T-helper 2 cell (primary cell): Measurements from ENCODE around the gene GARIN3.
A peak's percentile ranks its signal among the peaks of the same experiment; 100 is the strongest.
"Not testable (repeated sequence)": the region's sequence is repeated elsewhere in the genome, so short reads cannot be mapped to it uniquely, and the experiment has no call there.

Experiments used
- DNase-seq, 5 experiments: peaks; one replicate each; pipeline versions ENCODE4 v3.0.0 to v3.0.0-alpha.2; 2012 to 2022

Gene GARIN3

DNA sequence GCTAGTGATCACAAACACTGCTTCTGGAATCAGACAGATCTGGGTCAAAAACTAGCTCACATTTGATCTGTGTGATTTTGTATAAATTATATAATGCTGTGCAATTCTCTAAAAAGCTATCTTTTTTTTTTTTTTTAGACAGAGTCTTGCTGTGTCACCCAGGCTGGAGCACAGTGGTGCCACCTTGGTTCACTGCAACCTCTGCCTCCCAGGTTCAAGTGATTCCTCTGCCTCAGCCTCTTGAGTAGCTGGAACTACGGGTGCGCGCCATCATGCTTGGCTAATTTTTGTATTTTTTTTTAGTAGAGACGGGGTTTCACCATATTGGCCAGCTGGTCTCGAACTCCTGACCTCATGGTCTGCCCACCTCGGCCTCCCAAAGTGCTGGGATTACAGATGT, 19.1 kb upstream of the GARIN3 start:
- DNase-seq, result not testable (repeated sequence)

GRCh38 chr5:157184117-157184670, 18.1 kb upstream of the GARIN3 start:
- no peak for DNase-seq

DNA sequence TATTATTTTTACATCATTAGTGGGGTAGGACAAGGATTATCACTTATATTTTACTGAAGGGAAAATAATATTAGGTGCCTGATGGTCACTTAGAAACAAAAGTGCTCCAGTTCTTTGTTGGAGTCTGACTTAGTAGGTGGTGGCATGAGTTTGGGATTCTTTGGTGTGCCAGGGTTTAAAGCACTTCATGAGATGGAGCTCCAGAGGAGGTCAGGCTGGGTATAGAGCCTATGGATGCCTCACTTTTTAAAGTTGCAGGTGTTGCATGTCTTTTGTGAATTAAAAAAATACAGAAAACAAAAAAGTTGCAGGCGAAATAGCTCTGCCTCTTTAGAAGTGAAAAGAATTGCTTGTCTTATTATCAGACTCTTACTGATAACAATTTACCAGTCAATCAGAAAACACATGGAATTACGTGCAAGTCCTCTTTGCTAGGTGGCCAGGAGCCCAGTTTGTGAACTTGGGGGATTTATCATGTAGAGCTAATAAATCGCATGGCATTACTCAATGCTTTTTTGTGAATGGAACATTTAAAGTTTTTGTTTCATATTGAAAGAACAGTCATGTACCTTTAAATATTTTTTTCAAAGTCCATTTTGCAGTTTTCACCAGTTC, 16.2 kb upstream of the GARIN3 start:
- no peak for DNase-seq

DNA sequence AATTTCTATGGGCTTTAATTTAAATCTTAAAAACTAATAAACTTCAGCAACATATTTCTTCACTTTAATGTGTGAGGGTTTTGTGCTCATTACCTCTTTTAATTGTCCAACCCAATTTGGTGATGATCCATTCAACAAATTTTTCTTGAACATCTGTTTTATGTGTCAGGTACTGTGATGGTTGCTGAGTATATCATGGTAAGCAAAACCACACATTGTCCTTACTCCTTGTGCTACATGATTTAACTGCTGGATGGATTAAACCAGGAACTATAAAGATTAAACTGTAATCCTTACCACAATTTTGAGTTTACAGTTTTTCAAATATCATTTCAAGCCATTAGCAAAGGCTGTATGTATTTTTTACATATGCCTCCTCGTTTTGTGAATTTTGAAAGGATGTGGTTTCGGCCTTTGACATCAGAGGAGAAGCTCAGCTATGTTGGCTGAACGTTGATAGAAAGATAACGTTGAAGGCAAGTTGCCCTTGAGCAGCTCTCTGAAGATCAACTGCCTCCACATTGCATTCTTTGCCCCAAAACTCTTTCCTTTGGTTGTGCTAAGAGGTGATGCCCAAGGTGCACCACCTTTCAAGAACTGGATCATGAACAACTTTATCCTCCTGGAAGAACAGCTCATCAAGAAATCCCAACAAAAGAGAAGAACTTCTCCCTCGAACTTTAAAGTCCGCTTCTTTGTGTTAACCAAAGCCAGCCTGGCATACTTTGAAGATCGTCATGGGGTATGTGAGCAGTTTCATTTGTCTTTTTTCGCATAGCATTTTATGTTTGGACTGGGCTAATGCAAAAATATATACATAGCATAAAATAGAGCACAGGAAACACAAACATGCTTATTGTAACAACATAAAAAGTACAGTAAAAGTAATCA, 14.6 kb upstream of the GARIN3 start, which contains the start of gene ITK:
Gene ITK, plus strand, starts transcription at position 467 of the 891 bp plus-strand sequence. Its CDS starts 138 bp downstream, at position 605.
- DNase-seq, result peak in 3 of 5 experiments; percentile 26 to 96 (median 68)

DNA sequence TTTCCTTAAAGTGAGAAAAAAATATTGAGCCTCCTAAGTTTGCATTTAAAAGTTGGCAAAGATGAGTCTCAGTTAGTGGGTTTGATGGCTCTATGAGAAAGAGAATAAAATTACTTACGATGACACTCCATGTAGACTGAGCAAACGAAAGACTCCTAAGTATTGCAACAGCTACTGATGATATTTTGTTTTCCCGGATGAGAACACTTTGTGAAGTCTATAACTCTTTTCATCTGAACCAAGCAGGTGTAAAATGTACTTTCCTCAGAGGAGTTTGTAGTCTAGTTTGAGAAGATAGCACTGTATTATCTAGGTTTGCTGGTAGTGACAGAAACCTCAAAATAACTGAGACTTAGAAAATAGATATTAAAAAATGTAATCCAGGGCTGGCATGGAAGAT, 12.9 kb upstream of the GARIN3 start:
- no peak for DNase-seq

GRCh38 chr5:157177953-157178352, 11.9 kb upstream of the GARIN3 start:
- no peak for DNase-seq

DNA sequence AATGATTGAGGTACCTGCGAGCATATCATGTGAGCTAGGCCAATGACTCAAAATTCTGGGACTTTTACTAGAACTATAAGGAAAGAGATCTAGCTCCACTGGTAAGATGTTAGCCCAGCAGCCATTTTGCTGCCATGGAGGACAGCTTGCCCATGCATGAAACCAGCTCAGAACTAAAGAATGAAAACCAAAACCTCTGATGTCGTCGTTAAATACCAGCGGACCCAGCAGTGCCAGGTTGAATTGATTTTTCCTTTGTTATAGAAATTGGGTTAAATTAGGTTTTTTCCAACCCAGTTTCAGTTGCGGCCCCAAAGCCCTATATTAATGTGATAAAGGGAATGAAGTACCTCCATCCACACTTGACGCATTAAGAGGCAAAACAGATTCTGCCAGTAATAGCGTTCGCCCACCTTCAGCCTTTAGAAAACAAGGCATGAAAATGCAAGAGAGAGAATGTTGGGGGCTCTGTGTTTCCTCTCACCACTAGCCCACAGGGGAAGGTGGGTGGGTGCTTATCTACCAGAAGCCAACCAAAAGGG, 9.1 kb upstream of the GARIN3 start:
- DNase-seq, result no peak

DNA sequence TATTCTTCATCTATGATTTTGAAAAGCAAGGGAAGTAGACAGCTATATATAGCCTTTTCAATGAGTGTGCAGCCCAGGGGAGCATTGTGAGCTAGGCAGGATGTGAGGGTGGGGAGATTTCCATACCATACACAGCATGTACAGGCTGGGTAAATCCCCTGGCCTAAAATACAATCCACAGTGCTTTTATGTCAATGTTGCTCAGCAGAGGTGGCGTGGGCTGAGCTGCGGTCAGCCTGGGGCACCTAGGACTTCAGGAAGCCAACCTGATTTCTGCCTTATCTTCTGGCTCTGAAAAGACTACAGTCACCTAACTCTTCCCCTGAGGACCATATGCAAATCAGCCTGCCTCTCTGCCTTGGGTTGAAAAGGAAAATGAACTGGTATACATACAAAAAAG, 6.3 kb upstream of the GARIN3 start:
- peak; percentile 36 to 91 (median 74) for DNase-seq

DNA sequence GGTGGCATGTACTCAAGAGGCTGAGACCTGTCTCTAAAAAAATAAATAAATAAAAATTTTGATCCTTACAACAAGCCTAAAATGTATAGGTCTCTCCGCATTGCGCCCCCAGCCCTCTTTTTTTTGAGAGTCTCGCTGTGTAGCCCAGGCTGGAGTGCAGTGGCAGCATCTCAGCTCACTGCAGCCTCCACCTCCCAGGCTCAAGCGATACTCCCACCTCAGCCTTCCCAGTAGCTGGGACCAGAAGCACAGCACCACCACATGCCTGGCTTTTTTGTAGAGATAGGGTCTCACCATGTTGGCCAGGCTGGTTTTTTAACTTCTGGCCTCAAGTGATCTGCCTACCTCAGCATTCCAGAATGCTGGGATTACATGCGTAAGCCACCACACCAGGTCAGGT, 2.2 kb upstream of the GARIN3 start:
- DNase-seq, result no peak

DNA sequence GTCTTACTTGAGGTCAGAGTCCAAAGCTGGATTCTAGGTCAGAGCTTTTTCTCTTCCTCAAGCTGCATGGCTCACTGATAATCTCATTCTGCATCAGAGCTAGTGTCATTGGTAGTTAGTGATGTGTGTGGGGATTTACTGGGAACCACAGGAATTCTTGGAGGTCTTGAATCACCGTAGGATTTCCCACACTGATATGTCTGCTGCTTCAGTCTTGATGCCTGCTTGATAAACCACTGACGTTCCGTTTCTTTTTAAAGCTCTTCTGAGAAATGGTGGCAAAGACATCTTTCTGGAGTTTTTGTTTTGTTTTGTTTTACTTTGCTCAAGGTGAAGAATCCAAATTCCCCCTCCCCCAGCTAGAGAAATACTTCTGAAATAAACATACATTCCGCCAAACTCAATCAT, 1.2 kb upstream of the GARIN3 start:
- no peak for DNase-seq

GRCh38 chr5:157165668-157166067, 396 bp downstream of the GARIN3 start:
- DNase-seq, result no peak

DNA sequence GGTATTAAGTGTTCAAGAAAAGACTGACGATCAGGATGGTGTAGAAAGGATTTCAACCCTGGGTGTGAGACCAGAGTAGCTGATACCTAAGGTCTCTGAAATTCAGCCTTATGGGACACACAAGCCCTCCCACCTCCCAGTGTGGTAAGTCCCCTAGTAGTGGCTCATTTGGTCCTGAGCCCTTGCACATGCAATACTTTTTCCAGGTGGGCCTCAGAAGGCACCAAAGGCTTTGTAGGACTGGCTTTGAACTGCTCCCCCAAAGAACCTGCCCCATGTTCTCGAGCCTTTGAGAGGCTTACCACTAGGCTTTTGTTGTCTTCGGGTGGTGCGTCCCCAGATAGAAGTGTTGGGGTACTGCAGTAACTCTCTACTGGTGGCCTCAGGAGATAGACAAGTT, 803 bp downstream of the GARIN3 start:
- no peak for DNase-seq

- DNase-seq, result no peak
These were observed 1.5 kb downstream of the GARIN3 start for GRCh38 chr5:157164521-157164920.

GRCh38 chr5:157162919-157163510, 3.0 kb downstream of the GARIN3 start:
- no peak for DNase-seq

DNA sequence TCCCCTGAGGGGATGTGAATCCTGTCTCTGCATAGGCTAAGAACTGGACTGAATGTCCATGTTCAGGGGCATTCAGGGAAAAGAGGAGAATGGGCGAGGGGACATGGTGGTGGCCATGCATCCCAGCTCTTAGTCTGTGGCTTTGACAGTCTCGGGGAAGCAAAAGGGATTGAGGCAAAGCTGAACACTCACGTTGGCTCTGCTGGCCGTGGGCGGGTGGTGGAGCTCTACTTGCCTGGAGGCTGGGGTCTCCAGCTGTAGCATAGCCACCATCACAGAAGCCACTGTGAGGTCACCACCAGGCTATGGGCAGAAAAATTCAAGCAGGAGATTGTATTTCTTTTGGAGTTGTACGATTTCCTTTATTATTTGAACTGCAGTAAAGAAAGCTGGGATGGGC, 4.1 kb downstream of the GARIN3 start:
- no peak for DNase-seq

DNA sequence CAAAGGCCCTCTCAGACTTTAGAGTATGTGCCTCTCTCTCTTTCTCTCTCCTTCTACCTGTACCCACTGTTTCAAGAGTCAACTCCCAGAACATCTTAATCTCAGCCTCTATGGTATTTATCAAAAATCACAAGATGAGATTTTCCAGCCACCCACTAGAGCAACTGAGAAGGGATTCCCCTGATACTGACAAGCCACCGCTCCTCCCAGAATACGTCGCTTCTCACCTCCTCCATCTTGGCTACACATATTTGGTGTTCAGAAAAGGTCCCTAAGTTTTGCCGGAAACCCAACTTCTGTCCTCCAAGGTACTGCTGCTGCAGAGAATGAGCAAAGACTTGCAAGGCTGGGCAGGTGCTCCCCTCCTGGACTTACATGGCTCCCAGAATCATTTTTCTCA, 6.1 kb downstream of the GARIN3 start:
- DNase-seq, result peak in 4 of 5 experiments; percentile 38 to 87 (median 50)

- peak in 3 of 5 experiments; percentile 54 to 92 (median 58) for DNase-seq
These were observed 6.8 kb downstream of the GARIN3 start for GRCh38 chr5:157159209-157159751.

DNA sequence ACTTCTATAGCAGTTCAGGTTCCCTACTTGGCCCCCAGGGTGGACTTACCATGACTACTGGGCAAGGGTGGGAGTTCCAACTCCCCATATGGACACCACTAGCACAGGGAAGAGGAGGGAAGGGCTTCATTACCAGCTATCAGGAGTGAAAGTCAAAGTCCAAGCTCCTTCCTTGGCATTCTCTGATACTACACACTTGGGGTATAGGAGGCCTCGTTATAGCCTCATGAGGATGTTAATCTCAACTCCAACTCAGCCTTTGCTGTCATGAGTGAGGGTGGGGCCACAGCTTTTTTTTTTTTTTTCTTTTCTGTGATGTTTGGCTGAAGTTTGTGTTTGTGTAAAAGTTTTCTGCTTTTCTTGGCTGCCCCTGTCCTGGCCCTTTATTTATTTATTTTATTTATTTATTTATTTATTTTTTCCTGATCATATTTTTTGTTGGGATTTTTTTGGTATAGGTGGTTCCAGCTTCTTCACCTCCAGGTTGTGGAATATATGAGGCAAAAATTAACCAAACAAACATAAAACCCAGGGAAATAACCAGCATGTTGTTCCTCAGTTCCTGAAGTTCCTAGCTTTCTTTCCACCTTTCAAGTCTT, 8.7 kb downstream of the GARIN3 start:
- peak in 1 of 5 experiments; percentile 51 for DNase-seq

GRCh38 chr5:157155297-157155696, 10.8 kb downstream of the GARIN3 start:
- DNase-seq, result peak in 1 of 5 experiments; percentile 50

- DNase-seq, result no peak
These were observed 15.1 kb downstream of the GARIN3 start for GRCh38 chr5:157150995-157151394.

DNA sequence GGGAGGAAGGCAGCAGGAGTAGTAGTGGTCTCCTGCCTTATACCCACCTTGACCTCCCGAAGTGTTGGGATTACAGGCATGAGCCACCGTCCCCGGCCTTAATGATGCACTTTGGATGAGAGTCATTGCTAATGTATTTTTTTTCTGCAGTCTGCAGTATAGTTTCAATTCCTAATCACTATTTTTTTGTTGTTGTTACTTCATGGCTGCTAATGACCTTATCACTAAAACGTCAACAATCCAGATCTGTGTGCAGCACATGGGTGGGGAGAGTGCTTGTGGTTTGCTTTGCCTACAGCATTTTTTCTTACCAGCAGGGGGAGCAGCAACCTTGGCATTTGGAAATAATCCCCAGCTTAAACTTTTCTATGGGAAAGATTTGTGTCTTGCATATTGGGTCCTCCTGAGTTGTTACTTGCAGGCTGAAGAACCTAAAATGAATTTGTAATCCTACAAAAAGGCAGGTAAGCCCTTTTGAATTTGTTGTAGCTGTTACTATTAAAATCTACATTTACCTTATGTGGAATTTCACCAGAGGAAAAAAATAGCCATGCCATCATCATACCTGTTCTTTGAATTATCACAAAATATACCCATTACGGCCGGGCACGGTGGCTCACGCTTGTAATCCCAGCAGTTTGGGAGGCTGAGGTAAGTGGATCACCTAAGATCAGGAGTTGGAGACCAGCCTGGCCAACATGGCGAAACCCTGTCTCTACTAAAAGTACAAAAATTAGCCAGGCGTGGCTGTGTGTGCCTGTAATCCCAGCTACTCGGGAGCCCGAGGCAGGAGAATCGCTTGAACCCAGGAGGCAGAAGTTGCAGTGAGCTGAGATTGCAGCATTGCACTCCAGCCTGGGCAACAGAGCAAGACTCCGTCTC, 17.1 kb downstream of the GARIN3 start:
- peak; percentile 29 to 88 (median 70) for DNase-seq
